ENCODE results near the gene ARMH3.

Gene ARMH3

GRCh38 chr10:101939008-101939648 is 116.8 kb downstream of the ARMH3 start:
- DNase-seq (ENCODE audit: low spot score): no peak

- no peak for DNase-seq (ENCODE audit: low spot score)
Measured at GRCh38 chr10:101938305-101939007, 117.5 kb downstream of the ARMH3 start.

GRCh38 chr10:101935431-101935830 is 120.5 kb downstream of the ARMH3 start:
- DNase-seq (ENCODE audit: low spot score): no peak

GRCh38 chr10:101934686-101935305 is 121.2 kb downstream of the ARMH3 start:
- DNase-seq (ENCODE audit: low spot score): no peak

GRCh38 chr10:101933976-101934375 is 122.0 kb downstream of the ARMH3 start:
- no peak for DNase-seq (ENCODE audit: low spot score)

- DNase-seq (ENCODE audit: low spot score): no peak
Measured at GRCh38 chr10:101932183-101932582, 123.8 kb downstream of the ARMH3 start.

- no peak for DNase-seq (ENCODE audit: low spot score)
Measured at GRCh38 chr10:101925027-101925426, 130.9 kb downstream of the ARMH3 start.

- no peak for DNase-seq (ENCODE audit: low spot score)
Measured at GRCh38 chr10:101923256-101923655, 132.7 kb downstream of the ARMH3 start.

GRCh38 chr10:101922846-101923245 is 133.1 kb downstream of the ARMH3 start:
- DNase-seq (ENCODE audit: low spot score): no peak

- DNase-seq (ENCODE audit: low spot score): no peak
Measured at GRCh38 chr10:101920546-101920945, 135.4 kb downstream of the ARMH3 start.

- DNase-seq (ENCODE audit: low spot score): no peak
Measured at GRCh38 chr10:101919026-101919770, 136.8 kb downstream of the ARMH3 start.

- no peak for DNase-seq (ENCODE audit: low spot score)
Measured at GRCh38 chr10:101912561-101913179, 143.3 kb downstream of the ARMH3 start.

- DNase-seq (ENCODE audit: low spot score): no peak
Measured at GRCh38 chr10:101906586-101907183, 149.3 kb downstream of the ARMH3 start.

- no peak for DNase-seq (ENCODE audit: low spot score)
Measured at GRCh38 chr10:101905251-101905650, 150.7 kb downstream of the ARMH3 start.

- DNase-seq (ENCODE audit: low spot score): no peak
Measured at GRCh38 chr10:101903827-101904550, 152.0 kb downstream of the ARMH3 start.

- no peak for DNase-seq (ENCODE audit: low spot score)
Measured at GRCh38 chr10:101902820-101903145, 153.2 kb downstream of the ARMH3 start.

- DNase-seq (ENCODE audit: low spot score): no peak
Measured at GRCh38 chr10:101902032-101902819, 153.7 kb downstream of the ARMH3 start.

GRCh38 chr10:101901340-101901739 is 154.6 kb downstream of the ARMH3 start:
- DNase-seq (ENCODE audit: low spot score): no peak

GRCh38 chr10:101897633-101898032 is 158.3 kb downstream of the ARMH3 start:
- DNase-seq (ENCODE audit: low spot score): no peak

- no peak for DNase-seq (ENCODE audit: low spot score)
Measured at GRCh38 chr10:101896225-101896877, 159.6 kb downstream of the ARMH3 start.
